ENCODE measurements around the gene DEFB125.

Gene DEFB125, protein sequence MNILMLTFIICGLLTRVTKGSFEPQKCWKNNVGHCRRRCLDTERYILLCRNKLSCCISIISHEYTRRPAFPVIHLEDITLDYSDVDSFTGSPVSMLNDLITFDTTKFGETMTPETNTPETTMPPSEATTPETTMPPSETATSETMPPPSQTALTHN

DNA sequence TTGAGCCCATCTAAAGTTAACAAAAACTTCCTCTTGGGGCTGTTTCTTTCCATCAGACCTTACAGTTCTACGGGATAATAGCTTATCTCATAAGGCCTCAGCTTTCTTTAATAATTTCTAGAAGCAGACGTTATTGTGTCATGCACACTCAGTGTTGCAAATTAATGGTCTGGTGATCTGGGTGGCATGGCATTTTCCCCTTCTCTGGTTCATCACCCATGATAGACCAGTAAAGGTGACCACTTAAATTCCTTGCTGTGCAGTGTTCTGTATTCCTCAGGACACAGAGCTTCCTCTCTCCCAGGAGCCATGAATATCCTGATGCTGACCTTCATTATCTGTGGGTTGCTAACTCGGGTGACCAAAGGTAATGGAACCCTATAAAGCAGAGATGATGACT lies at the start of gene DEFB125:
TSS of gene DEFB125 (plus strand) at position 272 of the 400 bp plus-strand sequence. CDS start at position 310, 38 bp downstream.
- TF ChIP-seq, protein P1, sequence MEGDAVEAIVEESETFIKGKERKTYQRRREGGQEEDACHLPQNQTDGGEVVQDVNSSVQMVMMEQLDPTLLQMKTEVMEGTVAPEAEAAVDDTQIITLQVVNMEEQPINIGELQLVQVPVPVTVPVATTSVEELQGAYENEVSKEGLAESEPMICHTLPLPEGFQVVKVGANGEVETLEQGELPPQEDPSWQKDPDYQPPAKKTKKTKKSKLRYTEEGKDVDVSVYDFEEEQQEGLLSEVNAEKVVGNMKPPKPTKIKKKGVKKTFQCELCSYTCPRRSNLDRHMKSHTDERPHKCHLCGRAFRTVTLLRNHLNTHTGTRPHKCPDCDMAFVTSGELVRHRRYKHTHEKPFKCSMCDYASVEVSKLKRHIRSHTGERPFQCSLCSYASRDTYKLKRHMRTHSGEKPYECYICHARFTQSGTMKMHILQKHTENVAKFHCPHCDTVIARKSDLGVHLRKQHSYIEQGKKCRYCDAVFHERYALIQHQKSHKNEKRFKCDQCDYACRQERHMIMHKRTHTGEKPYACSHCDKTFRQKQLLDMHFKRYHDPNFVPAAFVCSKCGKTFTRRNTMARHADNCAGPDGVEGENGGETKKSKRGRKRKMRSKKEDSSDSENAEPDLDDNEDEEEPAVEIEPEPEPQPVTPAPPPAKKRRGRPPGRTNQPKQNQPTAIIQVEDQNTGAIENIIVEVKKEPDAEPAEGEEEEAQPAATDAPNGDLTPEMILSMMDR (conservative IDR thresholded peaks at IDR 0.05; ENCODE audit: low read depth, low read length): no peak
- no peak for DNase-seq (ENCODE audit: low read depth)
- no peak within 1 kb of the TSS for H3K4me3 ChIP-seq (ENCODE audit: low read depth, low read length)

DNA sequence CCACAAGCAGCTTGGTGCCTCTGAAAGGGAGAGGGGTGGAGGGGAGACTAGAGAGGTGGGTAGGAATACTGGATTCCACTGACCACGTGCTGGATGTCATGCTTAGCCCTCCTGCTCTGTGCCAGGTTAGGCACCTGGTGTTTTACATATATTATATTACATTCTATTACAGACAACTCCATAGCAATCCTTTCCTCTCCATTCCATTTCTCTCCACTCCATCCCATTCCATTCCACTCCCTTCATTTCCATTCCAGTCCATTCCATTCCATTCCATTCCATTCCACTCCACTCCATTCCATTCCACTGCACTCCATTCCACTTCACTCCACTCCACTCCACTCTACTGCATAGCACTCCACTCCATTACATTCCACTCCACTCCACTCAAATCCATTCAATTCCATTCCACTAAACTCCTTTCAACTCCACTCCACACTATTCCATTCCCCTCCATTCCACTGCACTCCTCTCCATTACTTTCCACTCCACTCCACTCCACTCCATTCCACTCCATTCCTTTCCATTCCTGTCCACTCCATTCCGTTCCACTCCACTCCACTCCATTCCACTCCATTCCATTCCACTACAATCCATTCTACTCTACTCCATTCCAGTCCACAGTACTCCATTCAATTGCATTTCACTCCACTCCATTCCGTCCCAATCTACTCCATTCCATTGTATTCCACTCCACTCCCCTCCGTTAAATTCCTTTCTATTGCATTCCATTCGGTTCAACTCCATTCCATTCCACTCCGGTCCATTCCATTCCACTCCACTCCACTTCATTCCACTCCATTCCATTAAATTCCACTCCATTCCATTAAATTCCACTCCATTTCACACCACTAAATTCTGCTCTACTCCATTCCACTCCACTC lies 27.2 kb upstream of the DEFB125 start:
- TF ChIP-seq, protein P1 (conservative IDR thresholded peaks at IDR 0.05; ENCODE audit: low read depth, low read length): no peak
- no peak overlapping the region for H3K4me3 ChIP-seq (ENCODE audit: low read depth, low read length)
- DNase-seq (ENCODE audit: low read depth): no peak

GRCh38 chr20:61230-61629 lies 26.2 kb upstream of the DEFB125 start:
- no peak overlapping the region for H3K4me3 ChIP-seq (ENCODE audit: low read depth, low read length)
- TF ChIP-seq, protein P1 (conservative IDR thresholded peaks at IDR 0.05; ENCODE audit: low read depth, low read length): no peak
- no peak for DNase-seq (ENCODE audit: low read depth)

DNA sequence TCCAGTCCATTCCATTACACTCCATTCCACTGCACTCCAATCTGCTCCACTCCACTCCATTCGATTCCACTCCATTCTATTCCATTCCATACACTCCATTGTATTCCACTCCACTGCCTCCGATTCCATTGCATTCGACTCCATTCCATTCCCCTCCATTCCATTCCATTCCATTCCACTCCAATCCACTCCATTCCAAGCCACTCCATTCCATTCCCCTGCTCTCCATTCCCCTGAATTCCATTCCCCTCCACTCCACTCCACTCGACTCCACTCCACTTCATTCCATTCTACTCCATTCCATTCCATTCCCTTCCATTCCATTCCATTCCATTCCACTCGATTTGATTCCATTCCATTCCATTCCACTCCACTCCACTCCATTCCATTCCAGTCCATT lies 25.7 kb upstream of the DEFB125 start:
- no peak for DNase-seq (ENCODE audit: low read depth)
- H3K4me3 ChIP-seq (ENCODE audit: low read depth, low read length): no peak overlapping the region
- TF ChIP-seq, protein P1 (conservative IDR thresholded peaks at IDR 0.05; ENCODE audit: low read depth, low read length): no peak

- no peak overlapping the region for H3K4me3 ChIP-seq (ENCODE audit: low read depth, low read length)
- TF ChIP-seq, protein P1 (conservative IDR thresholded peaks at IDR 0.05; ENCODE audit: low read depth, low read length): no peak
- no peak for DNase-seq (ENCODE audit: low read depth)
Measured at GRCh38 chr20:62487-62886, 25.0 kb upstream of the DEFB125 start.

DNA sequence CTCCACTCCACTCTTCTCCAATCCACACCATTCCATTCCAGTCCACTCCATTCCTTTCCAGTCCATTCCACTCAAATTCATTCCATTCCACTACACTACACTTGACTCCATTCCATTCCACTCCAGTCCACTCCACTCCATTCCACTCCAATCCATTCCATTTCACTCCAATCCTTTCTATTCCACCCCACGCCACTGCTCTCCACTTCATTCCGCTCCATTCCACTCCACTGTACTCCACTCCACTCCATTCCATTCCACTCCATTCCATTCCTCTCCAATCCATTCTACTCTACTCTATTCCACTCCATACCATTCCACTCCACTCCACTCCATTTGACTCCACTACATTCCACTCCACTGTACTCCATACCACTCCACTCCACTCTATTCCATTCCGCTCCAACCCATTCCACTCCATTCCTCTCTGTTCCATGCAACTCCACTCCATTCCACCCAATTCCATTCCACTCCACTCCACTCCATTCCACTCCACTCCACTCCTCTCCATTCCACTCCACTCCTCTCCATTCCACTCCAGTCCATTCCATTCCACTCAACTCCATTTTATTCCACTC lies 23.4 kb upstream of the DEFB125 start:
- DNase-seq (ENCODE audit: low read depth): no peak
- TF ChIP-seq, protein P1 (conservative IDR thresholded peaks at IDR 0.05; ENCODE audit: low read depth, low read length): no peak

More for the DNA sequence above, 23.4 kb upstream of the DEFB125 start:
- no peak overlapping the region for H3K4me3 ChIP-seq (ENCODE audit: low read depth, low read length)
